Lower leg skin (tissue), 4 donors: ENCODE measurements around the gene DCAKD. TPM values are rescaled to one million over a fixed set of nuclear protein-coding genes. Genes with fewer than 3 reads are reported as not detected.

Source experiments
- DNase-seq, 2 donors: peaks; one replicate each; pipeline ENCODE4 v3.0.0-alpha.2; 2019; ENCODE audit warnings: low spot score in 2 of 2
- H3K4me3 ChIP-seq: fragments of 200-600 bp; sonication (generic); 2 replicates; pipeline ENCODE4 v1.5.1; 2017; ENCODE audit warnings: mild to moderate bottlenecking, low read depth; ENCODE audit not compliant: poor library complexity, severe bottlenecking
- POLR2A ChIP-seq, 2 donors: fragments of 450-650 bp; IDR thresholded peaks; one replicate each; pipeline ENCODE4 v1.6.1; 2016 to 2017; ENCODE audit warnings: antibody characterized with exemption in 2 of 2, mild to moderate bottlenecking in 1 of 2, moderate library complexity in 1 of 2
- WGBS, 2 donors: methylation state at CpG; one replicate each; pipeline ENCODE4 v1.1.5; 2018; 5-methylcytosine and 5-hydroxymethylcytosine counted together
- intact Hi-C: fragments of 100-400 bp; cut with DNase I; formaldehyde crosslinking; loops from one replicate; pipeline ENCODE4 v1.15.0; 2023; ENCODE audit warnings: low total_unique reads
- total RNA-seq, 4 donors: library from RNA; depleted of rRNA; stranded (reverse); fragments of >200 nt; gene quantifications; one replicate each; pipeline ENCODE4 v1.1.0, GENCODE V29; 2016
- TF ChIP-seq, protein P1 (sequence below), 3 donors: fragments of 450-650 bp; IDR thresholded peaks; one replicate each; pipeline ENCODE4 v1.5.1; 2016; ENCODE audit warnings: antibody characterized with exemption in 3 of 3, mild to moderate bottlenecking in 3 of 3, moderate library complexity in 2 of 3

DCAKD gene
- total RNA-seq, 4 donors from 2014 or later, result 47.9 to 70.2 (median 61.0) TPM

GRCh38 chr17:45031231-45032173 lies 19.9 kb downstream of the DCAKD start:
- TF ChIP-seq, protein P1, sequence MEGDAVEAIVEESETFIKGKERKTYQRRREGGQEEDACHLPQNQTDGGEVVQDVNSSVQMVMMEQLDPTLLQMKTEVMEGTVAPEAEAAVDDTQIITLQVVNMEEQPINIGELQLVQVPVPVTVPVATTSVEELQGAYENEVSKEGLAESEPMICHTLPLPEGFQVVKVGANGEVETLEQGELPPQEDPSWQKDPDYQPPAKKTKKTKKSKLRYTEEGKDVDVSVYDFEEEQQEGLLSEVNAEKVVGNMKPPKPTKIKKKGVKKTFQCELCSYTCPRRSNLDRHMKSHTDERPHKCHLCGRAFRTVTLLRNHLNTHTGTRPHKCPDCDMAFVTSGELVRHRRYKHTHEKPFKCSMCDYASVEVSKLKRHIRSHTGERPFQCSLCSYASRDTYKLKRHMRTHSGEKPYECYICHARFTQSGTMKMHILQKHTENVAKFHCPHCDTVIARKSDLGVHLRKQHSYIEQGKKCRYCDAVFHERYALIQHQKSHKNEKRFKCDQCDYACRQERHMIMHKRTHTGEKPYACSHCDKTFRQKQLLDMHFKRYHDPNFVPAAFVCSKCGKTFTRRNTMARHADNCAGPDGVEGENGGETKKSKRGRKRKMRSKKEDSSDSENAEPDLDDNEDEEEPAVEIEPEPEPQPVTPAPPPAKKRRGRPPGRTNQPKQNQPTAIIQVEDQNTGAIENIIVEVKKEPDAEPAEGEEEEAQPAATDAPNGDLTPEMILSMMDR (IDR thresholded peaks at IDR 0.05), result no peak
- no peak for TF ChIP-seq POLR2A (IDR thresholded peaks at IDR 0.05)
- WGBS, 2 donors, result 84 to 85% methylated on average over 14 of the region's 14 CpGs
- intact Hi-C loops, result no loop called here
- H3K4me3 ChIP-seq, result no peak overlapping the region
- no peak for DNase-seq

DNA sequence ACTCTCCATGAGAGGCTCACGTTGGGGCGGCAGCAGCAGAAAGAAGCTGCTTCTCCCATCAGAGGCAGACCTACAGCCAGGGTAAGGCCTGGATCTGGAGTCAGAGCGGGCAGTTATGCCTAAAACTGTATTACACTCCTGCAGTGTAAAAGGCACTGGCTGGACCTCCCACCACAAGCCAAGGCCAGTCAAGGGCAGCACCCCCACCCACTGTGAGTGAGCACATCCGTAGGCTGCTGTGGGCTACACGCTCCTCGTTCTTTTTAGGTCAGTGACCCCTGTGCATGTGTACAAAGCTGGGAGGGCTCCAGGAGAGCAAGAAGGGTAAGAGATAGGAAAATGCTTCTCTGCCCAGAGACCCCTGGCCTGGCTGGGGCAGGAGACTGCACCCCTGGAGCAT lies 20.7 kb downstream of the DCAKD start:
- intact Hi-C loops, result no loop called here
- 80 to 91% methylated on average over 6 of the region's 6 CpGs for WGBS, 2 donors
- no peak for DNase-seq
- no peak overlapping the region for H3K4me3 ChIP-seq
- TF ChIP-seq, protein P1 (IDR thresholded peaks at IDR 0.05), result no peak
- TF ChIP-seq POLR2A (IDR thresholded peaks at IDR 0.05), result no peak

DNA sequence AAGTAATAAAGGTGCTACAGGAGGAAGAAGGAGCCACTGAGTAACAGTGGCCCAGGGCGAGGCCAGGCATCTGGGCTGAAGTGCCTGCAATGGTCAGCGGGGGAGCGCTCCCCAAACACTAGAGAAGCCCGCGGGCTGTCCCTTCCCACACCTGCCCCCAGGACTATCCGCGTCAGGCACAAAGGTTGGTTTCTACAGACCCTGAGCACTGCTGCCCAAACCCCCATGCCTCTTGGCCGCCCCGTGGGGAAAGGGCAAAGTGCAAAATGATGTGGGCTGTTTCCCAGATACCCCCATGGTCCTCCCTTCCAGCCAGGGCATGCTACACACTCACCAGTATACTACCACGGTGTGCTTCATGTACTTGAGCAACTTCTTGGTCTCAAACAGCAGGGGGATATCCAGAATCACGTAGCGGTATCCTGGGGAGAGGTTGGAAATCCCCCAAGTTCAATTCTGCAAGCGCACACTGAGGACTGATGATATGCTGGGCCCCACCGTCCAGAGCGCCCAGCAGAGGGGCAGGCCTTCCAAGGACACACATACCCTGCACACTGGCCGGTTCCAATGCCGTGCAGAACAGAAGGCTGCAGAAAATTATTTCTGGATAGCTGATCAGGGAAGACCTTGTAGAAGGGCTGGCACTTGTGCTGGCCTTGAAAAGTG lies 21.5 kb downstream of the DCAKD start:
- TF ChIP-seq, protein P1 (IDR thresholded peaks at IDR 0.05), result no peak
- TF ChIP-seq POLR2A (IDR thresholded peaks at IDR 0.05), result no peak
- 83 to 91% methylated on average over 17 of the region's 17 CpGs for WGBS, 2 donors
- intact Hi-C loops, result loop anchor here (10.0 kb wide), 1 partner anchor 65 kb away; no protein-coding TSS in a partner anchor
- no peak for DNase-seq
- H3K4me3 ChIP-seq, result no peak overlapping the region

DNA sequence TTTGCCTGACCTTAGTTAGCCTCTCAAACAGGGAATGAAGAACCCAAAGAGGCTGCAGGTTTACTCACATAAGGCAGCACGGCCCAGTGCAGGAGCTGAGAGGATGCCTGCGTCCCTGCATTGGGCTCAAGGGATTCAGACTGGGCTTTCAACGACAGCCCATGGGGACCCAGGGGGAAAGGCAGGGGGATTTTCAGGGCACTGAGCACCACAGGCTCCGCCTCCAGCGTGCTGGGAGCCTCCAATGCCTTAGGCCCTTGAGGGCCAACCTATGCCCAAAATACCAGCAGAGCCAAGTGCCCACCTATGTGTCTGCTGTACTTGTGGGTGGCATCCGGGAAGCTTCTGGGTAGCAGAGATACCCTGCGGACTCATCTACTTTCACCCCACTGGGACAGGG lies 22.3 kb downstream of the DCAKD start:
- intact Hi-C loops, result loop anchor here (10.0 kb wide), 1 partner anchor 66 kb away; no protein-coding TSS in a partner anchor
- TF ChIP-seq, protein P1 (IDR thresholded peaks at IDR 0.05), result no peak
- no peak for TF ChIP-seq POLR2A (IDR thresholded peaks at IDR 0.05)
- WGBS, 2 donors, result 84 to 88% methylated on average over 4 to 7 of the region's 7 CpGs
- H3K4me3 ChIP-seq, result no peak overlapping the region
- DNase-seq, result no peak

GRCh38 chr17:45022655-45023339 lies 28.6 kb downstream of the DCAKD start:
- no peak overlapping the region for H3K4me3 ChIP-seq
- TF ChIP-seq, protein P1 (IDR thresholded peaks at IDR 0.05), result no peak
- no peak for TF ChIP-seq POLR2A (IDR thresholded peaks at IDR 0.05)
- intact Hi-C loops, result loop anchor here (5.0 to 10.0 kb wide), 2 partner anchors 72 to 105 kb away; partner anchors contain the start of gene GFAP
- 50 to 67% methylated on average over 13 of the region's 13 CpGs for WGBS, 2 donors
- peak in 1 of 2 donors; percentile 25 for DNase-seq
